GM21576 (cell line): ENCODE data around the gene FLRT3.

ENCODE experiments used
- ATAC-seq: cut with Tn5 transposase; IDR thresholded peaks from one replicate; pipeline ENCODE4 v1.9.1; 2021; ENCODE audit warnings: mild to moderate bottlenecking, moderate library complexity; ENCODE audit not compliant: unreplicated experiment

FLRT3 gene

GRCh38 chr20:14337400-14338171 lies at the start of gene FLRT3:
FLRT3 (minus strand) TSS chr20:14337612; CDS start chr20:14327506, 10,106 bp downstream.
- ATAC-seq, result peak; percentile 96

DNA sequence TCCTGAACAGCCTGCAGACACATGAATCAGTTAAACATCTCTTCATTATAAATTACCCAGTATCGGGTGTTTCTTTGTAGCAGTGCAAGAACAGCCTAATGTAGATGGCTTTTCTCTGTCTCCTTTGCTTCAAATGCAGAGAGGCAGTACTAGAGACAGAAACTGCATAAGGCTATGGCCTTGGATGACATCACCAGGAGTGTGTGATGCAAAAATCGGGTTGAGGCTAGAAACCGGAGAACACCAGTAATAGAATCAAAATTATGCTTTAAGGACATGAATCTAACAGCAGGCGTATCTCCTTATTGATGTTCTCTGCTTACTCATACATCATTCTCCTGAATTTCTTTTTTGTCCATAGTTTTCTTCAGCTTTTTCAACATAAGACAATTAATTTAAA lies 49.3 kb upstream of the FLRT3 start:
- no peak for ATAC-seq

- ATAC-seq, result no peak
Measured at GRCh38 chr20:14385176-14385740, 47.8 kb upstream of the FLRT3 start.

- no peak for ATAC-seq
Measured at GRCh38 chr20:14384416-14385175, 47.2 kb upstream of the FLRT3 start.

GRCh38 chr20:14383335-14383734 lies 45.9 kb upstream of the FLRT3 start:
- no peak for ATAC-seq

DNA sequence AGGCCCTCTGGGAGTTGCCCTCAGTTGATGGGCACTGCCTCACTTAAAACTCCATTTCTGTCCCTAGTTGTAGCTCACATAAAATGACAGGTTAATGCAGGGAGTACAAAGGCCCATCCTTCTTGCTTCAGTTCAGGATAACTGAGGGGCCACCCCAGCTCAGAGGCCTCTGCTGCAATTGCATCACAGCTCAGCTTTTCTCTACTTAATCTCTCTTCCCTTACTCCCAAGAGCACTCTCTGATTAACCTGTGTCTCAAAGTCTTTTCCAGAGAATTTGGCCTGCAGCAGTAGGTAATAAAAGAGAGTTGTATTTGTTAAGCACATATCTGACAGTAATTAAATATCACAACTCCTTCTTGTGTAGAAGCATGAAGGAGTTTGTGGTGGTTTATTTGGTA lies 40.9 kb upstream of the FLRT3 start:
- ATAC-seq, result no peak

DNA sequence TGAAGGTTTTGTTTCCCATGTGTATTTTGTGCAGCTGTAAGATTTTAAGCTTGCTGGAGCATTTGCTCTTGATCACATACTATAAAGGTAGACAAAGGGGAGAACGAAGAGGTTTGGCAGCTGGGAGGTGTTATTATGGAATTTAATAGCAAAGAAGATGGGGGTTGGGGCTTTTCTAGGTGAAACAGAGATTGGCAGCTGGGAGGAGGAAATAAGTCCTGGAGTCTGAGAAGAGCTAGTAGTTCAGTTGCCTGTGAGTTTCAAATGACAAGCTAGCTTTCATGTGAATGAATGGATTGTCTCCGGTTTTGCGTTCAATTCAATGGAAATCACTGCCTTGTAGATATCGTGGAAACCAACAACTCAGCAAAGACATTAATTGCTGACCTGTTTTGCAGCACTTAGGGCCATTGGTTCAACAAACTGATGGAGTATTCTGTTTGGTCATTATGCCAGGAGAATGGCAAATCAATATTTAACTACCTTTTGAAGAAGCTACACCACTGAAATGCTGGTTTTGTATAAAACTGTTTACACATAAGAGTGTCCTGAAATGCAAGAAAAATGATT lies 38.1 kb upstream of the FLRT3 start:
- no peak for ATAC-seq

GRCh38 chr20:14374196-14374595 lies 36.8 kb upstream of the FLRT3 start:
- ATAC-seq, result no peak

- ATAC-seq, result no peak
Measured at GRCh38 chr20:14361509-14362345, 24.3 kb upstream of the FLRT3 start.

DNA sequence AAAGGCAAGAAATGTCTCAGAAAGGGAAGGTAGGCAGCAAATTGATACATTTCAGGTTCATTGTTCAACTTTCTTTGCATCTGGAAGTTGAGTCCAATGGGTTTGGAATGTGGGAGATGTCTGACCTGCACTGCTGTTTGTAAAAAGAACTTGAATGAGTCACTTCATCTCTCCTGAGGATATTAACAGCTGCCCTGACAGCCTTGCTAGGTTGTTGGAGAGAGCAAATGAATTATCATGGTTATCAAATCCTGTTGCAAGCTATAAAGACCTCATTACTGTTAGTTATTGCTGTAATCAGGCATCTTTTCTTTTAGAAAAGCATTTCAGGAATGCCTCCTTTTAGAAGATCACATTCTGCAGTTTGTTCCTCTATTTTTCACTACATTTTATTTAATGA lies 23.0 kb upstream of the FLRT3 start:
- no peak for ATAC-seq

GRCh38 chr20:14355791-14356190 lies 18.4 kb upstream of the FLRT3 start:
- ATAC-seq, result no peak

GRCh38 chr20:14344746-14345145 lies 7.3 kb upstream of the FLRT3 start:
- no peak for ATAC-seq

DNA sequence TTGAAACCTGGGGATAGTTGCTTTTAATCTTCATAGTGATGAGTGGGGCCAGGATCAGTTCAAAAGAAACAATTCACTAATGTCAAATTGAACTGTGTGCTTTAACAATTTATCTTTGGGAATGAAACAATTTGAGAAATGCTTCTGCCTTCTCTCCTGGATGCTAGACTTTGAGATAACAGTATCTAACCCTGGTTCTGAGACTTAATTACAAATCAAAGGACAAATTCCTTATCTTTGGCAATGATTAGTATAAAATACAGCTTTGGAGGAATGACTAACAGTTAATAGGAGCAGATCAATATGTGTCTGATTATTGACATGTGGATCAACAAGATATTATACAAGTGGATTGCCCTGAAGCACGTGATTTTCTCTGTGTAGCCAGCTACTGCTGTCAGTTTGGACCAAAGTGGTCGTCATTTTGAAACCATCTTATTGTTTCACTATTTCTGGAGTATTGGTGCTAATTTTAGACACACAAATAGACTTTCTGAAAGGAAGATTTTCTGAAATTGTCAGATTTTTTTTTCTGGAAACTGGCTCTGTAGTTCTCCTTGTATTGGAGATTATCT lies 6.2 kb upstream of the FLRT3 start:
- ATAC-seq, result no peak

DNA sequence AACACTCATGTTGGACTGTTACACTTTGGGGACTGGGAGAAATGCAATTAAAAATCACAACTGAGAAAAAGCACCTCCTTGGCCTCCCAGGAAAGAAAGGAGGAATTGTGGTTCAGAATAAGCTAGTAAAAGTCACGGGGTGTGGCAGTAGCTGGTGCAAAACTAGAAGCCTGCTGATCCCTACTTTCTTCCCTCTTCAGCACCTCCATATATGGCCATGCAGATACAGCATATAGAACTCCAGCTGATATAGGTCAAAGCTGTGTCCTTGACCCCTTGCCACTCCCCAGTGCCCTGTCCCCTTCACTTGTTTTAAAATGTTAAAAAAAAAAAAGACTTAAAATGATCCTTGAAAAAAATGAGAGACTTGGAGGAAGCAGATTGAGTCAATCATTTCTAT lies 5.5 kb upstream of the FLRT3 start:
- no peak for ATAC-seq

GRCh38 chr20:14341801-14342200 lies 4.4 kb upstream of the FLRT3 start:
- no peak for ATAC-seq

- ATAC-seq, result no peak
Measured at GRCh38 chr20:14336686-14337085, 726 bp downstream of the FLRT3 start.

DNA sequence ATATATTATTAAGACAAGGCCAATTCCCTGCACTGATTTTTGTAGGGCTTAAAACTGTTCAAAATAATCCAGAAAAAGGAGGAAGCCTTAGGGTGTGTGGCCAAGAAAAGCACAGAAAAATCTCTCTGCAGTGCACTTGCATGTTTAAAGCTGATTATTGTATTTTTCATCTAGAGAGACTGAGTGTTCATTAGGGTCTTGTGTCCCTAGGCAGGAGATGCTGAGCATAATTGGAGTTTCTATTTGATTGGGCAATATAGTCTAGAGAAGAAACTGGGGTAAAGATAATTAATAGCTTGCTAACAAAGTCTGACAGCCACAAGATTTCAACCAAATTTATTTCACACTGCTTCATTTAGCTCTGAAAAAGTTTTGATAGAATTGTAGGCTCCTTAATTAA lies 2.4 kb downstream of the FLRT3 start:
- no peak for ATAC-seq

- no peak for ATAC-seq
Measured at GRCh38 chr20:14334306-14334930, 3.0 kb downstream of the FLRT3 start.

DNA sequence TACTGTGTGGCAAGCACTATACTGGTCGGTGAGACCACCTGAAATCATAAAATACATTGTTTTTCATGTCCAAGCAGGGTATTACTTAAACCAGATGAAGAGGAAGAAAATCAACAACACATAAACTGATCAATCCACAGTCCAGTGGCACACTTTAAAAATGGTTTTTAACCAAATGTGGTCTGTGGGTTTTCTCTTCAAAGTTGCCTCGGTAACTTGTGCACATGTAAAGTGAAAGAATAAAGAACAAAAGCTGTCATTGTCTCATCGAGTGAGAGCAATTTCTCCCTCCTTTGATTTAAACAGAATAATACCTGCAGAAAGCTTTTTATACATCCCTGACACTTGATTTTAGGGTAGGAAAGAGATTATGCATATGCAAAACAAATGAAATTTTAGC lies 3.7 kb downstream of the FLRT3 start:
- no peak for ATAC-seq

DNA sequence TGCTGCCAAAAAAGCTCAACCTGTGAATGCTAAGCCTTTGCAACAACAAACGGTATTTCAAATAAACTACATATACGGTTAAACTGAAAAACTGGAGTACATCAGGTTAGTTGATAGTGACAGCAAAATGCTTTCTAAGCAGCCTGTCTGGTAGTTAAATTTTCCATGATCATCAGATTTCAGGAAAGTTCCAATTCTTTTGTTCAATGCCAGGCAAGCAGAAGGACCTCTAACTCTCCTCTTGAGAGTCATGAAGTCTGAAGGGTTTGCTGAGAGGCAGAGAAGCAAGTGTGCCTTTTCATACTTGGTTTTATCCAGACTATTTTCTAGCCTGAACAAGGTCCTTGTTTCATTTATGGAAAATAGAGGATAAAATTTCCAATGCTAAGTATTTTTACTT lies 4.5 kb downstream of the FLRT3 start:
- ATAC-seq, result no peak
